GM12878 (cell line): ENCODE measurements around the gene CHST14. TPM values are rescaled to one million over a fixed set of nuclear protein-coding genes. Genes with fewer than 3 reads are reported as not detected.

Experiments
- ATF3 ChIP-seq: IDR thresholded peaks from 2 replicates; pipeline ENCODE4 v1.6.1; 2011; ENCODE audit warnings: low read depth, mild to moderate bottlenecking, low read length, moderate library complexity, borderline replicate concordance; ENCODE audit errors: extremely low read depth
- CHD1 ChIP-seq: IDR thresholded peaks from 2 replicates; pipeline ENCODE4 v1.6.1; 2012; ENCODE audit warnings: low read depth, low read length, improper control_type of control experiment
- DPF2 ChIP-seq: fragments of 450-650 bp; IDR thresholded peaks from 2 replicates; pipeline ENCODE4 v1.6.1; 2017; ENCODE audit warnings: mild to moderate bottlenecking
- E4F1 ChIP-seq: fragments of 450-650 bp; IDR thresholded peaks from 2 replicates; pipeline ENCODE4 v1.6.1; 2018; ENCODE audit warnings: borderline replicate concordance, mild to moderate bottlenecking; ENCODE audit not compliant: partially characterized antibody
- FOS ChIP-seq: IDR thresholded peaks from 3 replicates; pipeline ENCODE4 v1.6.1; 2011; ENCODE audit warnings: borderline replicate concordance; ENCODE audit not compliant: insufficient read length; ENCODE audit errors: extremely low read depth
- HCFC1 ChIP-seq: fragments of 150-350 bp; IDR thresholded peaks from 2 replicates; pipeline ENCODE4 v1.6.1; 2014; ENCODE audit warnings: low read length
- NFYA ChIP-seq: IDR thresholded peaks from 2 replicates; pipeline ENCODE4 v1.6.1; 2011; ENCODE audit warnings: low read depth, mild to moderate bottlenecking, low read length, improper control_type of control experiment, borderline replicate concordance
- NR2C1 ChIP-seq: fragments of 450-650 bp; IDR thresholded peaks from 2 replicates; pipeline ENCODE4 v1.6.1; 2017; ENCODE audit warnings: antibody characterized with exemption, mild to moderate bottlenecking, moderate library complexity
- NR2F1 ChIP-seq: fragments of 450-650 bp; conservative IDR thresholded peaks from 2 replicates; pipeline ENCODE4 v1.6.1; 2017; ENCODE audit warnings: mild to moderate bottlenecking
- POLR2AphosphoS2 ChIP-seq: IDR thresholded peaks from 2 replicates; pipeline ENCODE4 v1.6.1; 2011; ENCODE audit warnings: low read depth, mild to moderate bottlenecking, low read length, improper control_type of control experiment, moderate library complexity
- polyA plus RNA-seq, 11 experiments: library from polyadenylated mRNA; depleted of rRNA in 4 of 11; unstranded in 6 of 11; stranded (reverse) in 5 of 11; fragments of >200 nt; fragmentation: Nextera tagmentation in 4 of 11; fragmentation: Illumina TruSeq in 1 of 11; extraction: Ambion mirVana in 4 of 11; extraction: Trizol in 1 of 11; gene quantifications; 1 replicate in 1 of 11; 2 replicates in 10 of 11; pipeline versions ENCODE4 v1.2.1 to v1.2.3, GENCODE V29; 2011 to 2016; ENCODE audit warnings: inconsistent platforms in 2 of 11, missing spikeins in 2 of 11, low read depth in 1 of 11
- total RNA-seq, 4 experiments: library from RNA; depleted of rRNA in 3 of 4; stranded (reverse); fragments of >200 nt in 3 of 4; fragmentation: Illumina TruSeq in 1 of 4; extraction: Trizol in 1 of 4; gene quantifications; 2 replicates each; pipeline versions ENCODE4 v1.2.1 to v1.2.3, GENCODE V29; 2013 to 2021
- TF ChIP-seq, protein P1 (sequence below): fragments of 450-650 bp; formaldehyde crosslinking; IDR thresholded peaks from 2 replicates; pipeline ENCODE4 v1.4.0; 2022; ENCODE audit warnings: mild to moderate bottlenecking, moderate library complexity
- TF ChIP-seq, protein P2 (sequence below): fragments of 450-650 bp; IDR thresholded peaks from 2 replicates; pipeline ENCODE4 v1.6.1; 2017; ENCODE audit warnings: low read depth, mild to moderate bottlenecking, moderate library complexity

The CHST14 gene
- total and polyA plus RNA-seq, 10 of the 15 experiments (the other 5 are each of a cell fraction or from before 2014, with no cell fraction given), result 1.3 to 12.8 (median 6.2) TPM

DNA sequence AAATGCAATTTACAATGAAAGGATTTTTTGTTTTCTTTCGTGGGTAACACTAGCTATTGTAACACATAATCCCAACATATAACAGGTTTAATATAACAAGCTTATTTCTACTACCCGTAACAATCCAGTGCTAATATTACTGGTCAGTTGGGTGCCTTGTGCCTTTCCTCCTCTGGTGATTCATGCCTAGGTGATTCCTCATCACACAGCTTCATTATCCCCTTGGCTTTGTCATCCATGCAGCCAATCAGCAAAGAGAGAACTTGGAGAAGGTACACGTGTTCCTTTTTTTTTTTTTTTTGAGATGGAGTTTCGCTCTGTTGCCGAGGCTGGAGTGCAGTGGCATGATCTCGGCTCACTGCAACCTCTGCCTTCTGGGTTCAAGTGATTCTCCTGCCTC lies 30.7 kb downstream of the CHST14 start (continued):
- TF ChIP-seq, protein P1, sequence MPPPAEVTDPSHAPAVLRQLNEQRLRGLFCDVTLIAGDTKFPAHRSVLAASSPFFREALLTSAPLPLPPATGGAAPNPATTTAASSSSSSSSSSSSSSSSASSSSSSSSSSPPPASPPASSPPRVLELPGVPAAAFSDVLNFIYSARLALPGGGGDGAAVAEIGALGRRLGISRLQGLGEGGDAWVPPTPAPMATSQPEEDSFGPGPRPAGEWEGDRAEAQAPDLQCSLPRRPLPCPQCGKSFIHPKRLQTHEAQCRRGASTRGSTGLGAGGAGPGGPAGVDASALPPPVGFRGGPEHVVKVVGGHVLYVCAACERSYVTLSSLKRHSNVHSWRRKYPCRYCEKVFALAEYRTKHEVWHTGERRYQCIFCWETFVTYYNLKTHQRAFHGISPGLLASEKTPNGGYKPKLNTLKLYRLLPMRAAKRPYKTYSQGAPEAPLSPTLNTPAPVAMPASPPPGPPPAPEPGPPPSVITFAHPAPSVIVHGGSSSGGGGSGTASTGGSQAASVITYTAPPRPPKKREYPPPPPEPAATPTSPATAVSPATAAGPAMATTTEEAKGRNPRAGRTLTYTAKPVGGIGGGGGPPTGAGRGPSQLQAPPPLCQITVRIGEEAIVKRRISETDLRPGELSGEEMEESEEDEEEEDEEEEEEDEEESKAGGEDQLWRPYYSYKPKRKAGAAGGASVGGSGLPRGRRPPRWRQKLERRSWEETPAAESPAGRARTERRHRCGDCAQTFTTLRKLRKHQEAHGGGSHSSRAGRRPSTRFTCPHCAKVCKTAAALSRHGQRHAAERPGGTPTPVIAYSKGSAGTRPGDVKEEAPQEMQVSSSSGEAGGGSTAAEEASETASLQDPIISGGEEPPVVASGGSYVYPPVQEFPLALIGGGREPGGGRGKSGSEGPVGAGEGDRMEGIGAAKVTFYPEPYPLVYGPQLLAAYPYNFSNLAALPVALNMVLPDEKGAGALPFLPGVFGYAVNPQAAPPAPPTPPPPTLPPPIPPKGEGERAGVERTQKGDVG, result no peak
- no peak for TF ChIP-seq ATF3
- TF ChIP-seq HCFC1, result no peak
- no peak for TF ChIP-seq NFYA
- TF ChIP-seq NR2C1, result no peak
- TF ChIP-seq, protein P2, sequence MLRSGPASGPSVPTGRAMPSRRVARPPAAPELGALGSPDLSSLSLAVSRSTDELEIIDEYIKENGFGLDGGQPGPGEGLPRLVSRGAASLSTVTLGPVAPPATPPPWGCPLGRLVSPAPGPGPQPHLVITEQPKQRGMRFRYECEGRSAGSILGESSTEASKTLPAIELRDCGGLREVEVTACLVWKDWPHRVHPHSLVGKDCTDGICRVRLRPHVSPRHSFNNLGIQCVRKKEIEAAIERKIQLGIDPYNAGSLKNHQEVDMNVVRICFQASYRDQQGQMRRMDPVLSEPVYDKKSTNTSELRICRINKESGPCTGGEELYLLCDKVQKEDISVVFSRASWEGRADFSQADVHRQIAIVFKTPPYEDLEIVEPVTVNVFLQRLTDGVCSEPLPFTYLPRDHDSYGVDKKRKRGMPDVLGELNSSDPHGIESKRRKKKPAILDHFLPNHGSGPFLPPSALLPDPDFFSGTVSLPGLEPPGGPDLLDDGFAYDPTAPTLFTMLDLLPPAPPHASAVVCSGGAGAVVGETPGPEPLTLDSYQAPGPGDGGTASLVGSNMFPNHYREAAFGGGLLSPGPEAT, result no peak
- TF ChIP-seq CHD1, result no peak
- TF ChIP-seq FOS, result no peak
- TF ChIP-seq DPF2, result no peak
- TF ChIP-seq NR2F1, result no peak
- TF ChIP-seq POLR2AphosphoS2, result no peak
- TF ChIP-seq E4F1, result no peak
- TF ChIP-seq, all 136 proteins: peak for 0
